Neural cell (in vitro differentiated cells): Measurements from ENCODE around the gene VWA3A. TPM values are rescaled to one million over a fixed set of nuclear protein-coding genes. Genes with fewer than 3 reads are reported as not detected.

Experiments
- H2AFZ ChIP-seq: fragments of 200-600, 300-800 bp; sonication (generic), shearing (Covaris generic); 2 replicates; pipeline ENCODE4 v1.6.0; 2014; ENCODE audit warnings: low read depth, mild to moderate bottlenecking, antibody characterized with exemption, low read length, moderate library complexity
- H3F3A ChIP-seq: fragments of 200-600 bp; shearing (Covaris generic); 2 replicates; pipeline ENCODE4 v1.6.1; 2016; ENCODE audit warnings: mild to moderate bottlenecking, moderate library complexity, mixed read lengths, antibody characterized with exemption, low read length; ENCODE audit not compliant: insufficient read depth, poor library complexity, severe bottlenecking
- H3K27ac ChIP-seq: fragments of 200-600, 300-800 bp; sonication (generic), shearing (Covaris generic); 2 replicates; pipeline ENCODE4 v1.5.1; 2014; ENCODE audit warnings: mild to moderate bottlenecking, low read length, moderate library complexity
- H3K27me3 ChIP-seq: fragments of 300-800, 200-600 bp; sonication (generic), shearing (Covaris generic); 2 replicates; pipeline ENCODE4 v1.6.0; 2014; ENCODE audit warnings: mild to moderate bottlenecking, low read depth, low read length, moderate library complexity; ENCODE audit not compliant: insufficient read depth
- H3K36me3 ChIP-seq: fragments of 300-800, 200-600 bp; sonication (generic), shearing (Covaris generic); 2 replicates; pipeline ENCODE4 v1.5.1; 2014; ENCODE audit warnings: mild to moderate bottlenecking, antibody characterized with exemption, low read length, moderate library complexity; ENCODE audit not compliant: insufficient read depth
- H3K4me2 ChIP-seq: fragments of 300-800, 200-600 bp; sonication (generic), shearing (Covaris generic); 2 replicates; pipeline ENCODE4 v1.6.0; 2014; ENCODE audit warnings: mild to moderate bottlenecking, low read length
- H3K4me3 ChIP-seq: fragments of 300-800, 200-600 bp; sonication (generic), shearing (Covaris generic); 2 replicates; pipeline ENCODE4 v1.5.1; 2014; ENCODE audit warnings: mild to moderate bottlenecking, low read length, moderate library complexity
- H3K79me2 ChIP-seq: fragments of 200-600 bp; shearing (Covaris generic); replicated peaks from 2 replicates; pipeline ENCODE4 v1.6.0; 2014; ENCODE audit warnings: mild to moderate bottlenecking, low read length, moderate library complexity; ENCODE audit not compliant: insufficient read depth
- H3K9ac ChIP-seq: fragments of 300-800, 200-600 bp; sonication (generic), shearing (Covaris generic); 2 replicates; pipeline ENCODE4 v1.6.1; 2016; ENCODE audit warnings: mild to moderate bottlenecking, low read length, mixed read lengths
- H3K9me2 ChIP-seq: fragments of 200-600 bp; shearing (Covaris generic); 2 replicates; pipeline ENCODE4 v1.6.1; 2016; ENCODE audit warnings: mild to moderate bottlenecking, low read length, mixed read lengths; ENCODE audit not compliant: insufficient read depth
- H3K9me3 ChIP-seq: fragments of 200-600, 300-800 bp; sonication (generic), shearing (Covaris generic); 2 replicates; pipeline ENCODE4 v1.6.1; 2016; ENCODE audit warnings: mild to moderate bottlenecking, mixed run types, low read length, moderate library complexity, mixed read lengths
- H4K20me1 ChIP-seq: fragments of 200-600 bp; shearing (Covaris generic); 2 replicates; pipeline ENCODE4 v1.6.1; 2016; ENCODE audit warnings: mild to moderate bottlenecking, mixed run types; ENCODE audit not compliant: insufficient read depth
- CTCF ChIP-seq: fragments of 450-650 bp; IDR thresholded peaks from 2 replicates; pipeline ENCODE4 v1.5.1; 2014; ENCODE audit warnings: antibody characterized with exemption, mild to moderate bottlenecking, moderate library complexity; ENCODE audit not compliant: poor library complexity, severe bottlenecking
- EP300 ChIP-seq: fragments of 450-650 bp; conservative IDR thresholded peaks from 2 replicates; pipeline ENCODE4 v1.6.1; 2014; ENCODE audit warnings: antibody characterized with exemption, mild to moderate bottlenecking, moderate library complexity; ENCODE audit not compliant: poor library complexity, severe bottlenecking
- EZH2 ChIP-seq: fragments of 200-600, 300-800 bp; shearing (Covaris generic), sonication (generic); IDR thresholded peaks from 2 replicates; pipeline ENCODE4 v1.6.1; 2014; ENCODE audit warnings: antibody characterized with exemption, low read length, borderline replicate concordance, mild to moderate bottlenecking; ENCODE audit not compliant: insufficient read depth, poor library complexity, severe bottlenecking
- MXI1 ChIP-seq: fragments of 450-650 bp; conservative IDR thresholded peaks from 2 replicates; pipeline ENCODE4 v1.6.1; 2014; ENCODE audit warnings: antibody characterized with exemption, mild to moderate bottlenecking; ENCODE audit not compliant: poor library complexity, severe bottlenecking
- POLR2AphosphoS5 ChIP-seq: IDR thresholded peaks from 2 replicates; pipeline ENCODE4 v1.6.1; 2012
- RAD21 ChIP-seq: fragments of 450-650 bp; conservative IDR thresholded peaks from 2 replicates; pipeline ENCODE4 v1.6.1; 2014; ENCODE audit warnings: antibody characterized with exemption, mild to moderate bottlenecking, moderate library complexity
- REST ChIP-seq: IDR thresholded peaks from 2 replicates; pipeline ENCODE4 v1.6.1; 2012; ENCODE audit warnings: borderline replicate concordance
- SMC3 ChIP-seq: fragments of 450-650 bp; conservative IDR thresholded peaks from 2 replicates; pipeline ENCODE4 v1.6.1; 2014; ENCODE audit warnings: antibody characterized with exemption, mild to moderate bottlenecking, moderate library complexity; ENCODE audit not compliant: poor library complexity
- TAF1 ChIP-seq: IDR thresholded peaks from 2 replicates; pipeline ENCODE4 v1.6.1; 2012; ENCODE audit warnings: low read depth
- polyA plus RNA-seq: library from polyadenylated mRNA; depleted of rRNA; stranded (reverse); fragments of >200 nt; gene quantifications from 2 replicates; pipeline ENCODE4 v1.2.3, GENCODE V29; 2014

VWA3A gene
- polyA plus RNA-seq, 1 donor from 2014 or later, result 1.8 TPM

GRCh38 chr16:22130528-22130927 is 38.2 kb downstream of the VWA3A start:
- Histone ChIP-seq H3K4me2 (no peak overlapping the region), H3K36me3 (no peaks in the 10 kb centered on the region), H2AFZ (no peak overlapping the region), H4K20me1 (no peaks in the 10 kb centered on the region), H3K9me3 (no peaks in the 10 kb centered on the region), H3K9me2 (no peaks in the 10 kb centered on the region), H3K79me2 (no peaks in the 10 kb centered on the region), H3K27me3 (no peaks in the 10 kb centered on the region), H3K9ac (no peak overlapping the region), H3F3A (no peaks in the 10 kb centered on the region), H3K27ac (no peak overlapping the region), H3K4me3 (no peak overlapping the region)
- TF ChIP-seq CTCF, result no peak

GRCh38 chr16:22132801-22133200 is 40.5 kb downstream of the VWA3A start:
- Histone ChIP-seq H3F3A (no peaks in the 10 kb centered on the region), H3K9me2 (no peaks in the 10 kb centered on the region), H2AFZ (no peak overlapping the region), H3K79me2 (no peaks in the 10 kb centered on the region), H3K9me3 (no peaks in the 10 kb centered on the region), H4K20me1 (no peaks in the 10 kb centered on the region), H3K27ac (no peak overlapping the region), H3K27me3 (no peaks in the 10 kb centered on the region), H3K4me2 (no peak overlapping the region), H3K4me3 (no peak overlapping the region), H3K36me3 (no peaks in the 10 kb centered on the region), H3K9ac (no peak overlapping the region)
- TF ChIP-seq RAD21 (no peak), MXI1 (no peak), CTCF (no peak), EP300 (no peak), POLR2AphosphoS5 (no peak), REST (no peak), TAF1 (no peak), SMC3 (no peak), EZH2 (no peak)
